KBM-7 (cell line): ENCODE results near the gene SEMA4C.
"Not testable (repeated sequence)": the region's sequence is repeated elsewhere in the genome, so short reads cannot be mapped to it uniquely, and the experiment has no call there.

Source experiments
- DNase-seq: peaks from one replicate; pipeline ENCODE4 v3.0.0-alpha.2; 2015
- in situ Hi-C: fragments of 300-500 bp; cut with MboI; formaldehyde crosslinking; loops from 2 replicates; pipeline ENCODE4 v1.14.3; 2020; ENCODE audit warnings: low sequenced_read_pairs, low pct_unique_long_range_greater_than_20kb, mixed read lengths

The SEMA4C gene

DNA sequence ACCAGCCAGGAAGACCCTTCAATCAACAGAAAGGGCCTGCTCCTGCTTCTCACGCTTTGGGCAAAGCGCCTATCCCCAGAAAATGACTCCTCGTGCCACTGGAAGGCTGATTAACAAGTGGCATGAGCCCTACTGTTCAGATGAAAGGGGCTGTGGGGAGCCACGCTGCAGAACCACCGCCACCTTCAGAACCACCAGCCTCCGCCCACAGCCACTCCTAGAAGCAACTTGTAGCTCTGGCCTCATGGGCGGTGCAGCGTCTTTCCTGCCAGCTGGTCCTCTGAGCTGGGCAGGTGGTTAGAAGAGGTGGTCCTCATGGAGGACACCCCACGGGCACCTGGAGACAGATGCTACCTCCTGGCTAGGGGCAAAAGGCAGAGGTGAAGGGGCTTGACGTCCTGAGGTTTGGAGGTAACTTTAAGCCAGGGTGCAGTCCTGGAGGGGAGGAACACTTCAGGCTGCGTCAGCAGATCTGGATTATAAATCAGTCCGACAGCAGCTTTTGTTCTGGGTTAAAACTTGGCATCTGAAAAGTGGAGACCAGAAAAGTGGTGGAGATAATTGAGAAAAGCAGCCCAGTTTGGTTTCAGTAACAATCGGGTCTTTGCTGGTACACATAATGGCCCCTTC is 861 bp upstream of the SEMA4C start:
- DNase-seq: no peak
- in situ Hi-C loops: no loop called here

DNA sequence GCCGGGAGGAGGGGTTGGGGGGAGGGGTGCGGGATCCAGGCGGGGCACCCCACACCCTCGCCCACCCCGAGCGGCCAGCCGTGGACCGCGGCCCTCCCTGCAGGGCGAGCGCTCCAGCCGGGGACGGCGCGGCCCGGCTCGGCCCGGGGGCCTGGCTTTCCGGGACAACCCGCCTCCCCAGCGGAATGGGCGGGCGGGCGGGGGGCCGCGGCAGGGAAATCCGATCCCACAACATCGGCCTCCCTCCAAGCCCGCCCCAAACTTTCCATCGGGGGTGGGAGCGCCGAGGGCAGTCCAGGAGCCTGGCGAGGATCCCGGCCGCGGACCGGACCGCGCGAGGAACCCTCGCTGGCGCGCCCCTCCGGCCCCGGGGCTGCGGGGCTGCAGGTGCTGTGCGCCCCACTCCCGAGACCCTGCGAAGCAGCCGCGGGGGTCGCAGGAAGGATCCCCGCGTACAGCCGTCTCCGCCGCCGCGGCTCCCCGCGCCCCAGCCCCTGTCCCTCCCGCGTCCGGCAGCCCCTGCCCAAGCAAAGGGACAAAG is 529 bp downstream of the SEMA4C start:
- in situ Hi-C loops: no loop called here
- DNase-seq: no peak

DNA sequence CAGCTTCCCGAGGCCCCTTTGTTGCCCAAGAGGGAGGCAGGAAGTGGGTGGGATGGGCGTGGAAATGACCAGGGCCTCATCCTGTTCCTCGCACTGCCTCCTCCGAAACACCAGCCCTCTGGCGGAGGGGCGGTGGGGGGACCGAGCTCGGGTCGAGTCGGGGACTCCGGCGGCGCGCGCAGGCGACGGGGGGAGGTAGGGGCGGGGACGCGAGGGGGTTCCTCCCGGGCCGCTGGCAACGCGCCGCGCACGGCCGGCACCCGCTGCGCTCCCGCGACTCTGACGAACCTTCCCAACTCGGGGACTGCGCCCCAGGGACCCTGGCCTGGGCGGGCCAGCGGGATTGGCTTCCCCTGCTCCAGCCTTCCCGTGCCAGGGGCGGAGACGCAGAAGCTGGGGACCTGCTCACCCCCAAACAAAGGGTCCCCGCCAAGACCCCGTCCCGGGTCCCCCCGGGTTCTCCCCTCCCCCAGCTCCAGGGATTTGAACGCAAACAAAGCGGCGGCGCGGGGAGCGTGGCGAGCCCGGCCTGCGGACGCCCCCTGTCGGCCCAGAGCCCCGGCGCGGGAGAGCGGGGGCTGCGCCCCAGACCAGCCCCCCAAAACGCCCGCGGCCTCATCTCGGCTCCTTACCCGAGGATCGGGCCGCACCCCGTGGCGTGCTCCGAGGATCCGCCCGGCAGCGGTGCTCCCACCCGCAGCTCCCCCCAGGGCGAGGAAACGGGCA is 1.2 kb downstream of the SEMA4C start:
- in situ Hi-C loops: no loop called here
- DNase-seq: peak; percentile 86

- in situ Hi-C loops: no loop called here
- no peak for DNase-seq
These were observed 1.9 kb downstream of the SEMA4C start for GRCh38 chr2:96867756-96868554.

DNA sequence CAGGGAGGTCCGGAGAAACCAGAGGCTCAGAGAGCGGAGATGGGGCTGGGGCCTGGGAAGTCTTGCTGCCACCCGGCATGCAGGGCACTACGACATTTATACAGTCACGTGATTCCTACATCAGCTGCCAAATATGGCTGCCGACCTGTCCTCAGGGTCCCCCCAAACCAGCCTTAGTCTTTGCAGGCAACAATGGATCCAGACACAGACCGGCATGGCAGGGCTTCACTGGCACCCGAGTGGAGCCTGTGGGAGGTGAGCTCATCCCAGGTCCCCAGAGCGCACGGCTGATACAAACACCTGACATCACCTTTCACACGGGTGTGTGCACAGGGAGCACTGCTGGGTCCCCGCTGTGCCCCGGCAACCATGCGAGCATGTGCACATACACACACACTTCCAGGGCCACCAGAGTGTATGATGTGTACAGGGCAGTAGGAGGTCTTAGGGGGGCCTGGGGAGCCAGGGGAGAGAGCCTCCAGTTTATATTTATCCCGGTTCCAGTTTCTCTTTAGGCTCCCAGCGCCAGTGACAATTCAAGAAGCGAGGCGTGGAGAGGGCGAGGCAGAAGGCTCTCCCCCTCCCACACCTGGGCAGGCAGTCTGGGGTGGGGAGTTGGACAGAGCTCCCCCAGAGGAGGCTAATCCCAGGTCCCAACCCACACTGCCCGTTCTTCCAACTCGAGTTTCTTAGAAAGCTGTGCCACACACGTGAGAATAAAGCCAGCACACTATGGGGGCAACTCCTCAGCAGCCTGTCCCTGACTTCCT is 2.7 kb downstream of the SEMA4C start:
- in situ Hi-C loops: no loop called here

DNA sequence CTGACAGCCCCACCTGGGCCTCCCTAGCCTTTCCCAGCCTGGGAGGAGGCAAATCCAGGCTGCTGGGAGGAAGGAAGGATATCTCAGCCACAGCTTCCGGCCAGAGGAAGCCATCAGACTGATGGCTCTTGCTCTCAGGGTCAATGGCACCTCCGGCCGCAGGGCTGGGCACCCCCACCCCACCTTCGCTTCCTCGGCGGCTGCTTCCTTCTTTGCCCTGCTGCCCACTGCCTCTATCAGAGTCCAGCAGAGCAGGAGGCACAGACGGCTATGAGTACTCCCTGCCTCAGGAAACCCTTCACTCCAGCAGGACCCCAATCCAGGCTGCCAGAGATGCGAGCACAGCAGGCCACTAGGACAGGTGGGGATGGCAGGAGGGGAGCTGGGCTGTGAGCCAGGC is 3.3 kb downstream of the SEMA4C start:
- in situ Hi-C loops: no loop called here
- no peak for DNase-seq

More for the DNA sequence above, 2.7 kb downstream of the SEMA4C start:
- DNase-seq: no peak

GRCh38 chr2:96866149-96866548 is 3.7 kb downstream of the SEMA4C start:
- in situ Hi-C loops: no loop called here

DNA sequence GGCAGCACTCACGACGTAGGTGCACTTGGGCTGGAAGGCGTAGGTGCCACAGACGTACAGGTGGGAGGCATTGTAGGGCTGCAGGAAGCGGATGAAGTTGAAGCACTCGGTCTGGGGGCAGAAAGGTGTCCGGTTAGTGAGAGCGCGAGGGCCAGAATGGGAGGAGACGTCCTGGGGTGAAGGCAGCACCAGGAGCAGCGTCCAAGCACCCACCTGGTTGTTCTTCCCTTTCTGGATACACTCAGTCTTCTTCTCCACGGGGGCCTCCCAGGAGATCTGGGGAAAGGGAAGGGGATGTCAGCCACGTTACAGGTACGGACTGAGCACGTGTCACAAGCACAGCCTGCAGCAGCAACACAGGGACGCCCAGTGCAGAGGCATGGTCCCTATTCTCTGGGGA is 4.2 kb downstream of the SEMA4C start:
- in situ Hi-C loops: no loop called here
- DNase-seq: no peak

More at GRCh38 chr2:96866149-96866548, 3.7 kb downstream of the SEMA4C start:
- DNase-seq: no peak

DNA sequence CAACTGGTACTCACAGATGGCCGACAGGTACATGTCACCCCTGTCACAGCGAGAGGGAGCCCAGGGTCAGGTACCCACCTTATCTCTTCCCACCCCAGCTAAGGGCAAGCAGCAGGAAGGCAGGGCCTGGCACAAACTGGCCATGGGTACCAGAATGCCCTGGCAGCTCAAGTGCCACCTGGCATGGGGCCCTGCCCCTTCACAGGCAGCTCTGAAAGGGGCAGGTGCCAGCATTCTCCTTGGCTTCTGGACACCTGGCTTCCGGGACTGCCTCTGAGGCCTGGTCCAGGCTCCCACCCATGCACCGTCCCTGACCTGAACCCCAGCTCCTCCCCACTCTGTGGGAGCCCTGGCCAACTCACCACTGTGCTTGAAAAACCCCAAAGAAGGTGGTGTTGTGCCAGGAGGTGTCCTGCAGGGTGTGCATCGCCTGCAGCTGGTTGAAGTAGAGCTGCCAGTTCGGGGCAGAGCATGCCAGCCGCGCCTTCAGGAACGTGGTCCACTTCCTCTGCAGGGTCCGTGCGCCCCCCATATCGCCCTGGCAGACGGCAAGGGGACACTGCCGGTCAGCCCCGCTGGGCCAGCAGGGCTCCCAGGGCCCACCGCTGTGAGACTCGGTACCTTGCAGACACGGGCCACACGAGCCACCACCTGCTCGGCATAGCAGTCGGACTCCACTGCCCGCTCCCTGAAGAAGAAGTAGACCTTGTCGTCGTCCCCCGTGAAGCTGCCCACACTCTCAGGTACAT is 5.4 kb downstream of the SEMA4C start:
- in situ Hi-C loops: no loop called here
- no peak for DNase-seq

GRCh38 chr2:96863575-96864342 is 6.1 kb downstream of the SEMA4C start:
- no peak for DNase-seq
- in situ Hi-C loops: no loop called here

- DNase-seq, in situ Hi-C loops: not testable (repeated sequence)
These were observed 6.8 kb downstream of the SEMA4C start for GRCh38 chr2:96863056-96863455.

DNA sequence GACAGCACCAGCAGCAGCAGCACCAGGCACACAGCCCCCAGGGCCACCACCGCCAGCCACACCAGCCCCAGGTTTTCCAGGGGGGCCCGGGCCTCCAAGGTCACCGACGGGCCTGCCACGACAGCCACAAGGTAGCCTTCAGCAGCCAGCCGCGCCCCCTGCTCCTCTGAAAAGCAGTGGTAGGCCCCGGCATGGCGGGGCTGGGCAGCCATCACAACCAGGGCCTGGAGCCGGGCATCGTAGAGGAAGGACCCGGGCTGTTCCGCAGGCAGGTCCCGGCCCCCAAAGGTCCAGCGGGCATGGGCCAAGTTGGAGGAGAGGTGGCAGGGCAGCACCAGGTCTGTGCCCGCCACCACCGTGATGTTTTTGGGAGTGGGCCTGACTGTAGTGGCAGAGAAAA is 8.8 kb downstream of the SEMA4C start:
- in situ Hi-C loops: no loop called here
- no peak for DNase-seq

- no peak for DNase-seq
- in situ Hi-C loops: no loop called here
These were observed 9.5 kb downstream of the SEMA4C start for GRCh38 chr2:96860065-96861029.

GRCh38 chr2:96859681-96860064 is 10.2 kb downstream of the SEMA4C start:
- no peak for DNase-seq
- in situ Hi-C loops: loop anchor here (10.0 kb wide), 1 partner anchor 95 kb away; no protein-coding TSS in a partner anchor

- no peak for DNase-seq
- in situ Hi-C loops: loop anchor here (10.0 kb wide), 1 partner anchor 96 kb away; no protein-coding TSS in a partner anchor
These were observed 10.7 kb downstream of the SEMA4C start for GRCh38 chr2:96859099-96859649.

DNA sequence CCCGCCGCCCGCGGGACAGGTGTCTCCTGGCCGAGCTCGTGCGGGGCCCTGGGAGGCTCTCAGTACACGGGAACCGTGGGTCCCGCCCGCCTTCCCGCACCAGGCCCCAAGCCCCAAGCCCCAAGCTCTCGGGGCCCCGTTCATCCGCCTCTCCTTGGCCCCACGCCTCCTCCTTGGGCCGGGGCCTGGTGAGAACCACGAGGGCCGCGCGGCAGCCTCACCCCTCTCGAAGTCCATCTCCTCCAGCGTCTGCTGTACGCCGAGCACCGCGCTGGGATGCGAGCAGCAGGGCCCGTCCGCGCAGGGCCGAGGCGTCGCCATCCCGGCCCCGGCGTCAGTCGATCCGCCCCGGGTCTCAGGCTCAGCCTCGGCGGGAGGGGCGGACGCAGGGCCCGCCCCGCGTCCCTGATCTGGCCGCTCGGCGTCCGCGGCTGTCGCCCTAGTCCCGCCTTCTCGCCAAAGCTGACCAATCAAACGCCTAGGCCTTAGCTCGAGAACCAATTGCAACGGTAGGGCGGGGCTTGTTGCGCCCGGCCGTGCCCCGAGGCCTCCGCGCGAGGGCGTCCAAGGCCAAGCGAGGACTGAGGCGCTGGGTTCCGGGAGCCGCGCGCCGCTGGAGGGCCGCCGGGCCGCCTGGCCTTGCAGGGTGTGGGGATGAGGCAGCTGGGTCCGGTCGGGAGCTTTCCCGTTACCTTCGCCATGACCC is 12.1 kb downstream of the SEMA4C start, which contains the start of gene ANKRD39:
Gene ANKRD39, minus strand, starts transcription at position 350 of the 706 bp plus-strand sequence. Its CDS starts 29 bp downstream, at position 321.
- in situ Hi-C loops: loop anchor here (10.0 kb wide), 1 partner anchor 97 kb away; no protein-coding TSS in a partner anchor
- DNase-seq: peak; percentile 98
